ENCODE results near the gene DEFB125.

- no peak for TF ChIP-seq POLR2A (IDR thresholded peaks at IDR 0.05; ENCODE audit: low read depth, low read length)
- no peak for TF ChIP-seq POLR2AphosphoS5 (IDR thresholded peaks at IDR 0.05; ENCODE audit: low read depth, low read length)
- TF ChIP-seq TAF1 (IDR thresholded peaks at IDR 0.05; ENCODE audit: low read depth, low read length) = no peak
- no peak for TF ChIP-seq PAX5 (IDR thresholded peaks at IDR 0.05; ENCODE audit: insufficient read depth, low read length, severe bottlenecking)
Observed at GRCh38 chr20:117518-117917, 30.0 kb downstream of the DEFB125 start.
